GM10248 (cell line): ENCODE data around the gene TMEM170B.

Experiments
- CTCF ChIA-PET: fragments of 300-600 bp; sonication (Branson Sonifier 250); formaldehyde crosslinking; extraction: SDS; loops from one replicate; lab custom pipeline; 2021; ENCODE audit warnings: antibody characterized with exemption; lab: Yijun Ruan, JAX
- POLR2A ChIA-PET: fragments of 350-650 bp; sonication (Branson Sonifier 250); formaldehyde crosslinking; extraction: SDS; loops from one replicate; lab custom pipeline; 2020; ENCODE audit warnings: antibody characterized with exemption; lab: Yijun Ruan, JAX
- DNase-seq: peaks from one replicate; pipeline ENCODE4 v3.0.0; 2012; ENCODE audit errors: extremely low spot score
- CTCF ChIP-seq: IDR thresholded peaks from 2 replicates; pipeline ENCODE4 v1.5.1; 2012; ENCODE audit warnings: mild to moderate bottlenecking, low read depth; ENCODE audit errors: extremely low read depth, missing control alignments, control extremely low read depth

TMEM170B gene

DNA sequence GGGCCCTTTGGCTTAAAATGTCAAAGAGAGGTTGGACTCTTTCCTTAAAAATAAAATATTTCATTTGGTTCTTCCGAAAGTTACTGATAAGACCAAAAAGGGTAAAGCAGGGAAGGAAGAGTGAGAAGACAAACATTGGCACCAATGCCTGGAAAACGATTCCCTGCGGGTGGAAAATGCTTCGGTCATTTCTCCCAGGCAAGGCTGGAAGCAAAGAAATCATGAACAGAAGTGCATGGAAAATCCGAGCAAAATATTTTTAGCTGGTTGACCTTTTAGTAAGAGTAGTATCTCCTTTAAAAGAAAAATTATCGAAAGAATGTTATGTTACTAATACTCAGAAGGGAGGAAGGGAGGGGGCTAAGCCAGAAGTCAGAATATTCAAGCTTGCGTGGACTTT is 62.7 kb downstream of the TMEM170B start:
- ChIA-PET POLR2A (no interaction called here), CTCF (interaction anchor here (0.8 to 1.6 kb wide), 2 partner anchors 13 to 1003 kb away, joined by 3 to 6 read pairs; no protein-coding TSS in a partner anchor)
- no peak for TF ChIP-seq CTCF
- DNase-seq: no peak

- no peak for TF ChIP-seq CTCF
- ChIA-PET CTCF (no interaction called here), POLR2A (no interaction called here)
- DNase-seq: no peak
These were observed 64.4 kb downstream of the TMEM170B start for GRCh38 chr6:11601776-11602605.

DNA sequence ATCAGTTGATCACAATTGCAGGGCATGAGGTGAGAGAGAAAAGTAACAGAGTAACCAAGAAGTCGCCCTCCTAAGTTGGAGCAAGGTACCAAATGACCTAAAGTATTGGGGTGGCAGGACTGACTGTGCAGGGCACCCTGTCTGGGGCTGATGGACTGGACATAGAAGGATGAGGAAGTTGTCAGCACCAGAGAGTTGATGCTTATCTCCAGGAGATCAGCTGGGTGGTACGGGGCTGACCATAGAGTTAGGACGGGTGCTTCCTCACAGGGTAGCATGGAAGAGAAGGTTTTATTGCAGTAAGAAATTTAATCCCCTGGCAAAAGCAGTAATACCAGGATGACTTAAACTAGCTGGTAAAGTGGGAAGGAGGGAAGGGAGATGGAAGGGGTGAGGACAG is 66.7 kb downstream of the TMEM170B start:
- CTCF ChIA-PET: interaction anchor here (0.8 kb wide), 1 partner anchor 11 kb away, joined by 3 read pairs; no protein-coding TSS in a partner anchor
- no peak for DNase-seq
- POLR2A ChIA-PET: no interaction called here
- TF ChIP-seq CTCF: no peak

- ChIA-PET CTCF (interaction anchor here (0.8 kb wide), 1 partner anchor 11 kb away, joined by 3 read pairs; no protein-coding TSS in a partner anchor), POLR2A (no interaction called here)
- TF ChIP-seq CTCF: no peak
- DNase-seq: no peak
These were observed 67.4 kb downstream of the TMEM170B start for GRCh38 chr6:11604836-11605506.

DNA sequence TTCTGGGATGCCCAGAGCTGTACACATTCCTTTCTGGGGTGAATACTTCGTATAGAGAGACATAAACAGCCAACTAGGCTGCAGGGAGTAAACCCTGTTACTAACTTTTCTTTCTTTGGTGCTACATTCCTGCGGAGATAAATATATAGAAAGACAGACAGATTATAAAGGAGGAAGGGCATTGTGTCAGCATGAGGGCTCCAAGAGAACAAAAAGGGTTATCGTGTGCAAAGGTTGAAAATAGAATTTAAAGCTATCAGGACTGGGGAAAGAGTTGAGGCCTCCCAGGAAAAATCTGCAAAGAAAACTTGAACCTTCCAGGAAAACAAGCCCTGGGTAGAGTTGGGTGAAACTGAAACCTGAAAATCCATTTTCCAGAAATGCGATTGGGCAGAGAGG is 68.0 kb downstream of the TMEM170B start:
- DNase-seq: no peak
- ChIA-PET CTCF (no interaction called here), POLR2A (no interaction called here)
- no peak for TF ChIP-seq CTCF

DNA sequence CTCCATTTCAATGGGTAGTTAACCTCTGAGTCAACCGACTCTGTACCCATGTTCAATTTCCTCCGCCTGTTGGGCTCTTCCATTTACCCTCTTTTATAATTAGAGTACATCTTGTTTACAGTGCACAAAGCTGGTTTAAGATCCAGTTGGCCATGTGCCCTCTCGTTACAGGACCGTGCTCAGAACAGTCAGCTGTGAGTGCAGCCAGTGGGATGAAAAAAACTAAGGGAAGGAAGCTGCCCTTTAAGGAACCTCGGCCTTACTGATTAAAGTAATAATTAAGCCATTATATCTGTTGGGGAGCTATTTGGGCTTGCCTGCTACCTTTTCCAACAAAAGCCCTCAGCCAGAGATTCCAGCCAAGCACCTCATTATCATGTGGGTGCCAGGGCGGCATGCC is 68.8 kb downstream of the TMEM170B start:
- POLR2A ChIA-PET: no interaction called here
- DNase-seq: no peak
- TF ChIP-seq CTCF: no peak
- CTCF ChIA-PET: no interaction called here
